Measurements from ENCODE around the gene INTS6L. TPM values are rescaled to one million over a fixed set of nuclear protein-coding genes. Genes with fewer than 3 reads are reported as not detected.

The INTS6L gene
- total RNA-seq, 1 donor from 2014 or later: 24.6 TPM

- DNase-seq: no peak
- CTCF ChIA-PET: no interaction called here
- Mint-ChIP-seq H3K9me3 (no peaks in the 10 kb centered on the region), H3K27ac (no peak overlapping the region), H3K4me1 (peaks cover 4% of the 10 kb centered on the region), H3K27me3 (no peaks in the 10 kb centered on the region), H3K4me3 (no peak overlapping the region), H3K36me3 (ENCODE audit: low read depth) (no peaks in the 10 kb centered on the region)
- intact Hi-C loops (cut with micrococcal nuclease): no loop called here
- ATAC-seq (ENCODE audit: low read depth): no peak
- no peak for TF ChIP-seq CTCF (IDR thresholded peaks at IDR 0.05)
- POLR2A ChIA-PET: no interaction called here
Observed at GRCh38 chrX:135497736-135498135, 22.7 kb upstream of the INTS6L start.

- POLR2A ChIA-PET: no interaction called here
- no peak for TF ChIP-seq CTCF (IDR thresholded peaks at IDR 0.05)
- no peaks in the 10 kb centered on the region for H3K36me3 Mint-ChIP-seq (ENCODE audit: low read depth)
- no peak overlapping the region for H3K4me3 Mint-ChIP-seq
- CTCF ChIA-PET: no interaction called here
- ATAC-seq (ENCODE audit: low read depth) (no peak), DNase-seq (no peak)
- intact Hi-C loops (cut with micrococcal nuclease): no loop called here
- H3K4me1 Mint-ChIP-seq: peaks cover 4% of the 10 kb centered on the region
- no peaks in the 10 kb centered on the region for H3K27me3 Mint-ChIP-seq
- H3K9me3 Mint-ChIP-seq: no peaks in the 10 kb centered on the region
- H3K27ac Mint-ChIP-seq: no peak overlapping the region
Observed at GRCh38 chrX:135498236-135498635, 22.2 kb upstream of the INTS6L start.

GRCh38 chrX:135505351-135505750 is 15.1 kb upstream of the INTS6L start:
- Mint-ChIP-seq H3K27me3 (no peaks in the 10 kb centered on the region), H3K27ac (no peak overlapping the region), H3K4me1 (no peaks in the 10 kb centered on the region), H3K4me3 (no peak overlapping the region), H3K36me3 (ENCODE audit: low read depth) (no peaks in the 10 kb centered on the region), H3K9me3 (no peaks in the 10 kb centered on the region)
- ATAC-seq (ENCODE audit: low read depth) (no peak), DNase-seq (no peak)
- intact Hi-C loops (cut with micrococcal nuclease): no loop called here
- ChIA-PET CTCF (no interaction called here), POLR2A (interaction anchor here (0.6 kb wide), 1 partner anchor 14 kb away, joined by 3 read pairs; no protein-coding TSS in a partner anchor)
- no peak for TF ChIP-seq CTCF (IDR thresholded peaks at IDR 0.05)

GRCh38 chrX:135509885-135510284 is 10.6 kb upstream of the INTS6L start:
- no peak for TF ChIP-seq CTCF (IDR thresholded peaks at IDR 0.05)
- Mint-ChIP-seq H3K36me3 (ENCODE audit: low read depth) (no peaks in the 10 kb centered on the region), H3K4me3 (no peak overlapping the region), H3K27ac (no peak overlapping the region), H3K9me3 (no peaks in the 10 kb centered on the region), H3K4me1 (no peaks in the 10 kb centered on the region), H3K27me3 (no peaks in the 10 kb centered on the region)
- ATAC-seq (ENCODE audit: low read depth): no peak
- POLR2A ChIA-PET: no interaction called here
- no peak for DNase-seq
- intact Hi-C loops (cut with micrococcal nuclease): no loop called here
- CTCF ChIA-PET: no interaction called here

- TF ChIP-seq CTCF (IDR thresholded peaks at IDR 0.05): no peak
- POLR2A ChIA-PET: no interaction called here
- CTCF ChIA-PET: no interaction called here
- no peaks in the 10 kb centered on the region for H3K4me1 Mint-ChIP-seq
- H3K36me3 Mint-ChIP-seq (ENCODE audit: low read depth): no peaks in the 10 kb centered on the region
- H3K4me3 Mint-ChIP-seq: no peak overlapping the region
- ATAC-seq (ENCODE audit: low read depth) (no peak), DNase-seq (no peak)
- no peaks in the 10 kb centered on the region for H3K27me3 Mint-ChIP-seq
- intact Hi-C loops (cut with micrococcal nuclease): no loop called here
- H3K27ac Mint-ChIP-seq: no peak overlapping the region
- no peaks in the 10 kb centered on the region for H3K9me3 Mint-ChIP-seq
Observed at GRCh38 chrX:135512508-135513129, 7.8 kb upstream of the INTS6L start.
